NT2/D1 (cell line): Measurements from ENCODE around the gene APC.

Experiments
- YY1 ChIP-seq: IDR thresholded peaks from 2 replicates; pipeline ENCODE4 v1.6.1; 2011; ENCODE audit not compliant: insufficient read length, insufficient read depth
- ZNF274 ChIP-seq: IDR thresholded peaks from 2 replicates; pipeline ENCODE4 v1.6.1; 2011; ENCODE audit warnings: mild to moderate bottlenecking, low read depth, low read length

DNA sequence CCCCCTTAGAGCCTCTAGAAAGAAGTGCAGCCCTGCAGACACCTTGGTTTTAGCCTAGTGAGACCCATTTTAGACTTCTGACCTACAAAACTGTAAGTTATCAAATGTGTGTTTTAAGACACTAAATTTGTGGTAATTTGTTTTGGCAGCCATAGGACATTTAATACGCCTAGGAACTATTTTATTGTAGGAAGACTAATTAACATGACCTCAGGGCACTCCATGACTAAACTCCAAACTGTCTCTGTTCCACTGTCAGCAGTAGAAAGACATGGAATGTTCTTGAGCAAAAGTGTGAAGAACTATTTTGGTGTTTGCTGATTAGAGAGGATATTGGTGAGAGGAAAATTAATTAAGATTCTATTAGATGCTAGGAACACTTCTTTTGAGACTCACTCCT, 4.1 kb upstream of the APC start:
- TF ChIP-seq ZNF274 (no peak), YY1 (no peak)
